Stomach (tissue), 4 donors: ENCODE data around the gene CYP2R1.
"Not testable (repeated sequence)": the region's sequence is repeated elsewhere in the genome, so short reads cannot be mapped to it uniquely, and the experiment has no call there.

ENCODE experiments used
- CTCF ChIP-seq, 7 experiments: fragments of 450-650 bp in 4 of 7; fragments of 200-600 bp in 3 of 7; sonication (generic) in 3 of 7; IDR thresholded peaks; one replicate each; pipeline ENCODE4 v1.5.1; 2016 to 2019; ENCODE audit warnings: antibody characterized with exemption in 7 of 7, control low read depth in 2 of 7, mild to moderate bottlenecking in 1 of 7
- EP300 ChIP-seq: sonication (generic); formaldehyde crosslinking; IDR thresholded peaks from one replicate; pipeline ENCODE4 v1.6.1; 2017; ENCODE audit warnings: antibody characterized with exemption
- POLR2A ChIP-seq, 4 donors: fragments of 450-650 bp; IDR thresholded peaks; one replicate each; pipeline ENCODE4 v1.6.1; 2016; ENCODE audit warnings: antibody characterized with exemption in 4 of 4, control low read depth in 2 of 4, mild to moderate bottlenecking in 1 of 4, moderate library complexity in 1 of 4

- TF ChIP-seq POLR2A (IDR thresholded peaks at IDR 0.05); CTCF (IDR thresholded peaks at IDR 0.05); EP300: not testable (repeated sequence)
Measured at GRCh38 chr11:14863775-14864174, 28.3 kb downstream of the CYP2R1 start.
